Stimulated activated CD4-positive, alpha-beta T cell treated with anti-CD3 and anti-CD28 coated beads, Interleukin-12 subunit alpha, Interleukin-12 subunit beta, amount 100 ng/mL, for 48 hours (primary cell): ENCODE results near the gene PLCB2.

Source experiments
- DNase-seq, 3 donors: peaks; one replicate each; pipeline ENCODE4 v3.0.0-alpha.2; 2020; ENCODE audit warnings: low read depth in 2 of 3, low spot score in 1 of 3

The PLCB2 gene

GRCh38 chr15:40287968-40288367 lies 19.8 kb downstream of the PLCB2 start:
- DNase-seq: no peak

- DNase-seq: no peak
Observed at GRCh38 chr15:40287505-40287904, 20.2 kb downstream of the PLCB2 start.

GRCh38 chr15:40286794-40287193 lies 20.9 kb downstream of the PLCB2 start:
- DNase-seq: no peak

- DNase-seq: no peak
Observed at GRCh38 chr15:40286061-40286532, 21.6 kb downstream of the PLCB2 start.

GRCh38 chr15:40285554-40286011 lies 22.2 kb downstream of the PLCB2 start:
- DNase-seq: no peak

GRCh38 chr15:40285151-40285550 lies 22.6 kb downstream of the PLCB2 start:
- DNase-seq: no peak

GRCh38 chr15:40283615-40284300 lies 24.0 kb downstream of the PLCB2 start:
- no peak for DNase-seq

- DNase-seq: peak in 1 of 3 donors; percentile 10
Observed at GRCh38 chr15:40282869-40283614, 24.7 kb downstream of the PLCB2 start, which contains the start of gene ANKRD63. TSS of gene ANKRD63 (minus strand) at chr15:40283064. CDS start at chr15:40282586, 478 bp downstream.

- DNase-seq: peak in 2 of 3 donors; percentile 26 to 31
Observed at GRCh38 chr15:40282147-40282868, 25.4 kb downstream of the PLCB2 start.

- DNase-seq: no peak
Observed at GRCh38 chr15:40281801-40282146, 26.0 kb downstream of the PLCB2 start.

GRCh38 chr15:40281057-40281800 lies 26.5 kb downstream of the PLCB2 start:
- no peak for DNase-seq

- no peak for DNase-seq
Observed at GRCh38 chr15:40280260-40281056, 27.3 kb downstream of the PLCB2 start.

GRCh38 chr15:40279437-40280141 lies 28.1 kb downstream of the PLCB2 start:
- peak; percentile 28 to 69 (median 64) for DNase-seq

- DNase-seq: no peak
Observed at GRCh38 chr15:40278026-40278425, 29.7 kb downstream of the PLCB2 start.

- DNase-seq: no peak
Observed at GRCh38 chr15:40277471-40277870, 30.3 kb downstream of the PLCB2 start.

- DNase-seq: no peak
Observed at GRCh38 chr15:40276927-40277326, 30.8 kb downstream of the PLCB2 start.

- no peak for DNase-seq
Observed at GRCh38 chr15:40275954-40276353, 31.8 kb downstream of the PLCB2 start.

GRCh38 chr15:40275523-40275922 lies 32.2 kb downstream of the PLCB2 start:
- no peak for DNase-seq
